Panc1 (cell line): ENCODE results near the gene NTM.

Source experiments
- TCF7L2 ChIP-seq: IDR thresholded peaks from 2 replicates; pipeline ENCODE4 v1.6.1; 2011; ENCODE audit warnings: mild to moderate bottlenecking, low read depth, low read length, inconsistent platforms
- TF ChIP-seq, protein P1 (sequence below): fragments of 450-650 bp; IDR thresholded peaks from 2 replicates; pipeline ENCODE4 v1.5.1; 2017; ENCODE audit warnings: mild to moderate bottlenecking

DNA sequence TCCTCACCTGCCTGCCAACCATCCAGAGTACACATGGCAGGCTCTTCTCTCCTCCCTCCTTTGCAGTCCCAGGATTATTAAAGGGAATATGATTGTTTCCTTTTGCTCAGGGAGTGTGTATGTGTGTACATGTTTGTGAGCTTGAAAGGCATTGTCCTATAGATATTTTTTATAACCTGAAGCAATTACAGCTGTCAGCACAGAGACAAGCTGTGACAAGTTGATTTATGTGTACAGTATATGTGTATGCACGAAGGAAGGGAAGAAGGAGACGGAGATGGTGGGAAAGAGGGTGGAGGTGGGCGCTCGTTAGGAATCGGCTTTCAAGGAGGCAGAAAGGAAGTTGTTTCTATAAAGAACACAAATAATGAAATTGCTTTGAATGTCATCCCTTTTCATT, 537.0 kb downstream of the NTM start:
- TF ChIP-seq, protein P1, sequence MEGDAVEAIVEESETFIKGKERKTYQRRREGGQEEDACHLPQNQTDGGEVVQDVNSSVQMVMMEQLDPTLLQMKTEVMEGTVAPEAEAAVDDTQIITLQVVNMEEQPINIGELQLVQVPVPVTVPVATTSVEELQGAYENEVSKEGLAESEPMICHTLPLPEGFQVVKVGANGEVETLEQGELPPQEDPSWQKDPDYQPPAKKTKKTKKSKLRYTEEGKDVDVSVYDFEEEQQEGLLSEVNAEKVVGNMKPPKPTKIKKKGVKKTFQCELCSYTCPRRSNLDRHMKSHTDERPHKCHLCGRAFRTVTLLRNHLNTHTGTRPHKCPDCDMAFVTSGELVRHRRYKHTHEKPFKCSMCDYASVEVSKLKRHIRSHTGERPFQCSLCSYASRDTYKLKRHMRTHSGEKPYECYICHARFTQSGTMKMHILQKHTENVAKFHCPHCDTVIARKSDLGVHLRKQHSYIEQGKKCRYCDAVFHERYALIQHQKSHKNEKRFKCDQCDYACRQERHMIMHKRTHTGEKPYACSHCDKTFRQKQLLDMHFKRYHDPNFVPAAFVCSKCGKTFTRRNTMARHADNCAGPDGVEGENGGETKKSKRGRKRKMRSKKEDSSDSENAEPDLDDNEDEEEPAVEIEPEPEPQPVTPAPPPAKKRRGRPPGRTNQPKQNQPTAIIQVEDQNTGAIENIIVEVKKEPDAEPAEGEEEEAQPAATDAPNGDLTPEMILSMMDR = no peak
- no peak for TF ChIP-seq TCF7L2
